Glomerular visceral epithelial cell (primary cell): ENCODE measurements around the gene TLR4.
A peak's percentile ranks its signal among the peaks of the same experiment; 100 is the strongest.

Source experiments
- DNase-seq: peaks from one replicate; pipeline ENCODE4 v3.0.0-alpha.2; 2016; ENCODE audit errors: extremely low spot score

Gene TLR4

DNA sequence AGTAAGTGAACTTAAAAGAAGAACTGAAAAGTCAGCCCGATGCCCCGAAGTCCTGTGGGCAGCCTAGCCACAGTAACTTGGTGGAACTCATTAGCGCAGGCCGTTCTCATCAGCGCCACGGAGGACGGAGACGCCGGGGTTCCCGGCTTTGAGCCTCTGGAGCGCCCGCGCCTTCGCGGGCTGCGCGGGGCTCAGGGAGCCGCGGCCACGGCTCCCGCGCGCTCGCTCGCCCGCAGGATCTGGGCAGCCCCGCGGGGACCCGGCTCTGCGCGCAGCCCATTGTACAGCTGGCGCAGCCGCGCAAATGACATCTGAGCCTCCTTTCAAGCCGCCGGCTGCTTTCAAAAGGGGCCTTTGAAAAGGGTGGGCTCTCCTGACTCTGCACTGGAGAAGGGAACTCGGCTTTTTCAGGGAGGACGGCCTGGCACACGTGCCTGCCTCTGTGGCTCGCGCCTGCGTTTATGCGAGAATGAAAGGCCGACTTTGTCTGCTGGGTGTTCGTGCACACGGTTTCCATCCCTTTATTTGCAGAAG lies 40.7 kb downstream of the TLR4 start:
- no peak for DNase-seq

DNA sequence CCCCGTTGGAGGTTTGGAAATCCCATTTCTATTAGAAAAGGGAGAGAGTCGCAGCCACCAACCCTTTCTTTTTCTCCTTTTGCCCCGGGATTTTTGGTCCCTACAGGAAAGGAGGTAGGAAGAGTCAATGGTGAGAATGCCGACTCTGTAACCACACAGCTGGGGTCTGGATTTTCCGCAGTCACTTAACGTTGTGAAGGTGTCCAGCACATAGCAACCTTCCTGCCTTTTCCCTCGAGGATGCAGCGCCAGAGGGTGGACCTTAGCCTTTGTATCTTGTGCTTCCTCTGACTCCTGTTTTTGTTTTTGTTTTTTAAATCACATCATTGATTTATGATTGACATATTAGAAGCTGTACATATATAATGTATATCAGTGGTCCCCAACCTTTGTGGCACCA lies 41.4 kb downstream of the TLR4 start:
- DNase-seq = no peak

GRCh38 chr9:117746263-117746662 lies 42.1 kb downstream of the TLR4 start:
- DNase-seq = no peak

DNA sequence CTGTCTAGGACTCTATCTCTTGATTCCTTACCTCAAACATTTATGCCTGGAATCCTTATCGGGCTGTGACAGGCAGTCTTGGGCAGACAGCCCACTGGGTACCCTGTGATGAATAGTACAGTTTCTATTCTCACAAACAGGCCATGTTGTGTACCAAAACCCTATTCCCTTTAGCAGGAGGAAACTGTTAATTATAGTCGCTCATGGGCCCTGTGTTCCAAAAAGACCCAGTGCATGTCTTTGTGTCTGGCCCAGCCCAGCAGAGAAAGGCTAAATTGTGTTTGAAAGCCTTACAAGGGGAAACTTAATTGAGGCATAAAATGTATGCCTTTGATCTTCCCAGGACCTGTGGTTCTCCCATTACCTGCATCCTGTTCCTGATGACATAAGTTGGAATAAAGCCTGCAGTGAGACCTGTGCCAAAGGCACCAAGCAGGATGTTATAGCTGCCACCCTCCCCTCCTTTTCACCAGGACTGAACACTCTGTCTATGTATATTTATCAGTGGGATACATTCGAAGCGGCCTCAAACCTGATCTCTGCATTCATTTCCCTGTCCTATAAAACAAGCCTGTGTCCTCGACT lies 43.3 kb downstream of the TLR4 start:
- DNase-seq = no peak

- no peak for DNase-seq
These were observed 46.2 kb downstream of the TLR4 start for GRCh38 chr9:117750401-117750800.

GRCh38 chr9:117752894-117753293 lies 48.7 kb downstream of the TLR4 start:
- no peak for DNase-seq

DNA sequence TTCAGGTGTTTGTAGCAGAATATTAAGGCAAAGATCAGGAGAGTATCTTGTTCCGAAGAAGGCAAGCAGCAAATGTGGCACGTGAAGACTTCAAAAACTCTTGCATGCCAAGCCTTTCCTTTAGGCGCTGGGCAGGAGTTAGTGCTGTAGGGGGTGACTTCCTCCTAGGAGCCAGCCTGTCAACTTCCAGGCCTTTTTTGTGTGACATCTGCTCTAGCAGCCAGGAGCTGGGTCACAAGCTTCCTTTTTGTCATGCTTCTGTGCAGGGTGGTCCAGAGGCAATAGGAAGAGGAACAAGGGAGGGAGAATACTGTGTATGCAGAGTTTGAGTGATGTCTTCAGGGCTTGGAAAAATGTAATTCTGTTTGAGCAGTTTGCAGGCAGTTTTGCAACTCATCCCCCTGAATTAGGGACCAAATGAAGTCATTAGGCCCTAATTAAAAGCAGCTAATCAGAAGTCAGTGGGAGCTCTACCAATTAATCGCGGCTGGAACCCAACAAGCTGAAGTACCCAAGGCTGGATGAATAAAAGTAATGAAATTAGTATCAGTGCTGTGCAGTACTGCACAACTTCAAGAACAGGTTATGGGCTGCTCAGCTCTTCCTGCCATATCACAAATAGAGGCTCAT lies 53.5 kb downstream of the TLR4 start:
- no peak for DNase-seq

DNA sequence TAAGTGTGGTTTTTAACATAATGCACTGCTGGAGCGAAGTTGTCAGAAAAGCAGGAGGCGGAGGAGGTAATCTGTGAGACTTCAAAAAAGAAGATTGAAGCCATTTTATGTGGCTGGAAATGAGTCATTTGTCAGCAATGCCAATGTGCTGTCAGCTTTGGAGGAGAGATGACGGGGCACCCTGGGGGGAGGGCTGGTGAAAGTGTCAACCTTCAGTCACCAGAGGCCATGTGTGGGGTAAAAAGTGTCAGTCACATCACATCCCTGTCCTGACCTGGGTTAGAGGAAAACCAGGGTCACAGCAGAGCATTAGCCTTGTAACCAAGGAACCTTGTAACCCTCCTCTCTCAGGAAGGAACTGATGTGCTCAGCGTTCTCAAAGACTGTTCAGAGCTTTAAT lies 59.1 kb downstream of the TLR4 start:
- peak; percentile 20 for DNase-seq

DNA sequence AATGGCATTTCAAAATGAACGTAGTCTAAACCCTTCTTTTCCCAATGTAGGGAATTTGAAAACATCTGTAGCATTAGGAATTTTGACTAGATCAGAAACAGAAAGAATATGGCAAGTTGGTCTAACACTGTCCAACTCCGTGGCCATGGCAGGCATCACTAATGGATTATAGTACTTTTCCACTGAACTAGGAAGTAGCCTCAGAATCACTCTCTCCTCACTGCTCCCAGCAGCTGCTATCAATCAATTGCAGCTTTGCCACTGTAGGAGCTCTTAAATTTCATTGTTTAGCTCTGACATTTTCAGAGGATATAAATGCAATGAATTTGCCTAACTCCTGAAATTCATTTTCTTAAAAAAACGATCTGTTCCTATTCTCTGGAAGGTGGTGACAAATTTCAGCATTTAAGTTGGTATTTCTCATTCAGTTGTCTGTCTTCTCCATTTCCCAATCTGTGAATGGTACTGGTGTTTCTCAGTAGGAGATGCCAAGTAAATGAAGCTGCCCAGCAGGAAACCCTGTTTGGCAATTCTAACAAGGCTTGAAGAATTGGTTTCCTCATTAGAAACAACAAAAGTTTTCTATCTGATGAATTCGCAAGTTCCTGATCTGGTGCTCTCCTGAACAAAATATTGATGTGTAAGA lies 64.7 kb downstream of the TLR4 start:
- no peak for DNase-seq

DNA sequence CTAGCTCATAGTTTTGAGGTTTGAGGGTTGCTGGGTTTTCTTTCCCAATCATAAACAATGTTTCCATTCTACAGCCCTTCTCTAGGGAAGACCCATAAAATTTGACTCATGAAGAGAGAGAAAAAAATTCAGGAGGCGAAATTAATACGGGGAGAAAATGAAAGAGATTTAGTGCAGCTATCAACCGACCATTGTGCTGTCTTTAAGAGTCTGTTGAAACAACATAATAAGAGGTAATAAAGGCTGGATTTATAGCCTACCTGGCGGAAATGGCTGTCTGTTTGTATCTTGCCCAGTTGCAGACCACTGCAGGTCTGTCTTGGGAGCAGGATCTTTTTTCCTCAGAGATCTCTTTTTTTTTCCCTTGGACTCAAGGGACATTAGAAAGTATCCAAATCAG lies 66.9 kb downstream of the TLR4 start:
- no peak for DNase-seq

DNA sequence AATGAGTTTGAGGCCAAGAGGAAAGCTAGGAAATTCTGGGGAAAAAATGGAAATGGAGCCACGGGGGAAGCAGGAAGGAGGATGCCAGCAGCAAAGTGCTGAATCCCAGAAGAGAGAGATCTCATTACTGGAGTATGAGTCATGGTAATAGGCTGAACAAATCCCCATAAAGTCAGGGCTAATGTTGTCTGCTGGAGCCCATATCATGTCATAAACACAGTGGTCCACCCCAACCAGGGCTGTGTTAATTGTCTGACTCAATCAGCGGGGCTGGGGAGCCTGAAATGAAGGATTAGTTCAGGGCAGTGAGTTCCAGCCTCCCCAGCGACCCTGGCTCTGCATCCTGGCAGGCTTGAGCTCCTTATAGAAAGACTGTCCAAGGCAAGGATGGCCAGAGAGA lies 68.8 kb downstream of the TLR4 start:
- peak; percentile 4 for DNase-seq
